ENCODE measurements around the gene PACS2. TPM values are rescaled to one million over a fixed set of nuclear protein-coding genes. Genes with fewer than 3 reads are reported as not detected.

The PACS2 gene
- total RNA-seq, 1 experiment from 2014 or later = 72.5 TPM

GRCh38 chr14:105368032-105368417 is 53.5 kb downstream of the PACS2 start:
- H3K23me2 ChIP-seq (ENCODE audit: insufficient read length, low read depth, low read length, poor library complexity, severe bottlenecking) = no peaks in the 10 kb centered on the region

More at GRCh38 chr14:105368032-105368417, 53.5 kb downstream of the PACS2 start:
- peaks cover 5 to 25% (median 24%) of the 10 kb centered on the region in 3 experiments for H3K36me3 Mint-ChIP-seq (ENCODE audit: insufficient read depth in 1 of 3, low read depth in 3 of 3)
- no peak overlapping the region for H3K23ac ChIP-seq (ENCODE audit: insufficient read length, low read depth, low read length)
- TF ChIP-seq, protein P1, sequence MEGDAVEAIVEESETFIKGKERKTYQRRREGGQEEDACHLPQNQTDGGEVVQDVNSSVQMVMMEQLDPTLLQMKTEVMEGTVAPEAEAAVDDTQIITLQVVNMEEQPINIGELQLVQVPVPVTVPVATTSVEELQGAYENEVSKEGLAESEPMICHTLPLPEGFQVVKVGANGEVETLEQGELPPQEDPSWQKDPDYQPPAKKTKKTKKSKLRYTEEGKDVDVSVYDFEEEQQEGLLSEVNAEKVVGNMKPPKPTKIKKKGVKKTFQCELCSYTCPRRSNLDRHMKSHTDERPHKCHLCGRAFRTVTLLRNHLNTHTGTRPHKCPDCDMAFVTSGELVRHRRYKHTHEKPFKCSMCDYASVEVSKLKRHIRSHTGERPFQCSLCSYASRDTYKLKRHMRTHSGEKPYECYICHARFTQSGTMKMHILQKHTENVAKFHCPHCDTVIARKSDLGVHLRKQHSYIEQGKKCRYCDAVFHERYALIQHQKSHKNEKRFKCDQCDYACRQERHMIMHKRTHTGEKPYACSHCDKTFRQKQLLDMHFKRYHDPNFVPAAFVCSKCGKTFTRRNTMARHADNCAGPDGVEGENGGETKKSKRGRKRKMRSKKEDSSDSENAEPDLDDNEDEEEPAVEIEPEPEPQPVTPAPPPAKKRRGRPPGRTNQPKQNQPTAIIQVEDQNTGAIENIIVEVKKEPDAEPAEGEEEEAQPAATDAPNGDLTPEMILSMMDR (conservative IDR thresholded peaks at IDR 0.05) = no peak
- no peak overlapping the region; a peak in 1 of 5 replicates for H3K4me3 Mint-ChIP-seq
- H2AK5ac ChIP-seq (ENCODE audit: insufficient read length, low read length) = no peak overlapping the region
- no peak overlapping the region for H2BK12ac ChIP-seq (ENCODE audit: insufficient read length, low read depth, low read length)
- no peaks in the 10 kb centered on the region for H3K9me3 ChIP-seq (ENCODE audit: control insufficient read depth, low read depth, low read length)
- H4K20me1 ChIP-seq (ENCODE audit: control insufficient read depth, insufficient read depth, insufficient read length) = no peaks in the 10 kb centered on the region
- H3K56ac ChIP-seq (ENCODE audit: insufficient read length, low read depth, low read length) = no peak overlapping the region
- H2BK15ac ChIP-seq (ENCODE audit: low read depth, low read length) = no peak overlapping the region
- no peak overlapping the region for H4K5ac ChIP-seq (ENCODE audit: insufficient read length, low read depth, low read length)
- no peak overlapping the region for H3K18ac ChIP-seq (ENCODE audit: insufficient read length, low read depth, low read length)
- no CpG with 5 or more reads among the region's 20 CpGs for WGBS (ENCODE audit: extremely low coverage, insufficient read length, low lambda C conversion rate)
- H3K27me3 Mint-ChIP-seq (ENCODE audit: low read depth) = peaks cover 8% of the 10 kb centered on the region
- no peak overlapping the region for H2BK20ac ChIP-seq (ENCODE audit: low read depth, low read length, poor library complexity, severe bottlenecking)
- no peaks in the 10 kb centered on the region for H3K79me1 ChIP-seq (ENCODE audit: insufficient read depth, low read depth, low read length, poor library complexity, severe bottlenecking)
- no peak overlapping the region for H3K9ac ChIP-seq (ENCODE audit: extremely low read depth, insufficient read length, low read length)
- H3K27ac Mint-ChIP-seq = no peak overlapping the region; a peak in 1 of 7 replicates
- no peak overlapping the region for H3K4me2 ChIP-seq (ENCODE audit: insufficient read depth, insufficient read length, low read length)
- H3K4me1 Mint-ChIP-seq = peaks cover 0 to 4% of the 10 kb centered on the region in 2 experiments; a peak in 2 of 4 replicates
- no peak overlapping the region for H3K27ac ChIP-seq (ENCODE audit: insufficient read length, low read depth, low read length)
- H3K4ac ChIP-seq (ENCODE audit: low read depth, low read length) = no peak overlapping the region
- H2BK5ac ChIP-seq (ENCODE audit: insufficient read length, low read length) = no peak overlapping the region
- H4K91ac ChIP-seq (ENCODE audit: insufficient read length, low read depth, low read length) = no peak overlapping the region
- no peak overlapping the region for H3K14ac ChIP-seq (ENCODE audit: insufficient read depth, low read length)
- no peaks in the 10 kb centered on the region for H3K79me2 ChIP-seq (ENCODE audit: insufficient read depth, low read length)
- no peak overlapping the region for H2BK120ac ChIP-seq (ENCODE audit: low read depth, low read length, poor library complexity, severe bottlenecking)
- no peak overlapping the region for H4K8ac ChIP-seq (replicated peaks; ENCODE audit: insufficient read length, low read depth, low read length)
- peaks cover under 1 to 2% of the 10 kb centered on the region in 2 experiments; a peak in 3 of 5 replicates for H3K9me3 Mint-ChIP-seq
- H3K4me1 ChIP-seq (ENCODE audit: insufficient read depth, low read length) = no peaks in the 10 kb centered on the region
- DNase-seq = no peak
- no peak overlapping the region for H3T11ph ChIP-seq (ENCODE audit: low read length)
- H3K27me3 ChIP-seq (ENCODE audit: insufficient read depth, low read length) = no peaks in the 10 kb centered on the region
- H2AFZ ChIP-seq (ENCODE audit: low read length) = no peak overlapping the region
